Sigmoid colon (tissue), 4 donors: ENCODE measurements around the gene CCSER1.

Experiments
- CTCF ChIP-seq, 4 experiments: fragments of 450-650 bp in 3 of 4; fragments of 200-600 bp in 1 of 4; IDR thresholded peaks; one replicate each; pipeline ENCODE4 v1.5.1; 2016 to 2019; ENCODE audit warnings: antibody characterized with exemption in 4 of 4, mild to moderate bottlenecking in 3 of 4, moderate library complexity in 2 of 4
- EP300 ChIP-seq, 4 donors: sonication (generic); formaldehyde crosslinking; IDR thresholded peaks; one replicate each; pipeline ENCODE4 v1.6.1; 2017; ENCODE audit warnings: antibody characterized with exemption in 4 of 4
- POLR2A ChIP-seq, 2 donors: fragments of 450-650 bp; IDR thresholded peaks; one replicate each; pipeline ENCODE4 v1.6.1; 2016; ENCODE audit warnings: antibody characterized with exemption in 2 of 2, mild to moderate bottlenecking in 2 of 2, moderate library complexity in 2 of 2

GRCh38 chr4:90982813-90983212 is 855.6 kb downstream of the CCSER1 start:
- TF ChIP-seq CTCF (IDR thresholded peaks at IDR 0.05) (no peak), POLR2A (IDR thresholded peaks at IDR 0.05) (no peak), EP300 (IDR thresholded peaks at IDR 0.05) (no peak)
